HFFc6 (cell line): ENCODE data around the gene PKN3. TPM values are rescaled to one million over a fixed set of nuclear protein-coding genes. Genes with fewer than 3 reads are reported as not detected.

ENCODE experiments used
- DNase-seq: peaks from one replicate; pipeline ENCODE4 v3.0.0-alpha.2; 2018
- H3K27ac Mint-ChIP-seq: 2 replicates; pipeline ENCODE4 v1.8.0; 2020; ENCODE audit warnings: mild to moderate bottlenecking, mixed read lengths
- H3K27me3 Mint-ChIP-seq: 2 replicates; pipeline ENCODE4 v1.8.0; 2021; ENCODE audit warnings: mild to moderate bottlenecking, moderate library complexity, mixed read lengths; ENCODE audit not compliant: insufficient read depth
- H3K36me3 Mint-ChIP-seq: 2 replicates; pipeline ENCODE4 v1.8.0; 2021; ENCODE audit warnings: low read depth, mixed read lengths
- H3K4me1 Mint-ChIP-seq: 2 replicates; pipeline ENCODE4 v1.8.0; 2020; ENCODE audit warnings: low read depth, mixed read lengths
- H3K4me3 Mint-ChIP-seq: 2 replicates; pipeline ENCODE4 v1.8.0; 2020; ENCODE audit warnings: mild to moderate bottlenecking, moderate library complexity, mixed read lengths
- H3K9me3 Mint-ChIP-seq: 2 replicates; pipeline ENCODE4 v1.8.0; 2020; ENCODE audit warnings: mild to moderate bottlenecking, mixed read lengths
- total RNA-seq, 6 experiments: library from RNA; stranded (reverse); fragmentation: NEBNext Ultra II Directional; extraction: Animal tissue kit (Norgen Biotek cat#: 25700); gene quantifications; 2 replicates in 1 of 6; 3 replicates in 5 of 6; pipeline ENCODE4 v1.2.3, GENCODE V29; 2021
- TF ChIP-seq, protein P1 (sequence below): fragments of 200-600 bp; sonication (generic); IDR thresholded peaks from 2 replicates; pipeline ENCODE4 v1.5.0; 2021; ENCODE audit warnings: antibody characterized with exemption, mild to moderate bottlenecking

The PKN3 gene
- total RNA-seq, 6 experiments from 2014 or later, result 1.9 to 5.6 (median 3.5) TPM

DNA sequence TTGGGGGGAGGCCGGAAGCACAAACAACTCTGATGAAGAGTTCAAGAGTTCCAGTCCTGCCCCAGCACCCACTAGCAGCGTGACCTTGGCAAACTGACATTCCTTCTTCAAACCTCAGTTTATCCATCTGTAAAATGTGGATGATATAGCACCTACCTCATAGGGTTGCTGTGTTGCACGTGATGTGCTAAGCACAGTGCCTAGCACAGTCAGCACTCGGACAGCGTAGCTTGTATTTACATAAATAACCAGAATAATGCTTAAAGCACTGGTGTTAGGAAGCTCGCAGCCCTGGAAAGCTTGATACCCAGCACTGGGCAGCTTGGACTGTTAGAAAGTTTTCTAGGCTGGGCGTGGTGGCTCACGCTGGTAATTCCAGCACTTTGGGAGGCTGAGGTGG lies 5.1 kb downstream of the PKN3 start:
- Mint-ChIP-seq H3K4me1 (no peaks in the 10 kb centered on the region), H3K36me3 (no peaks in the 10 kb centered on the region), H3K27me3 (no peaks in the 10 kb centered on the region), H3K4me3 (no peak overlapping the region), H3K9me3 (no peaks in the 10 kb centered on the region), H3K27ac (no peak overlapping the region)
- TF ChIP-seq, protein P1, sequence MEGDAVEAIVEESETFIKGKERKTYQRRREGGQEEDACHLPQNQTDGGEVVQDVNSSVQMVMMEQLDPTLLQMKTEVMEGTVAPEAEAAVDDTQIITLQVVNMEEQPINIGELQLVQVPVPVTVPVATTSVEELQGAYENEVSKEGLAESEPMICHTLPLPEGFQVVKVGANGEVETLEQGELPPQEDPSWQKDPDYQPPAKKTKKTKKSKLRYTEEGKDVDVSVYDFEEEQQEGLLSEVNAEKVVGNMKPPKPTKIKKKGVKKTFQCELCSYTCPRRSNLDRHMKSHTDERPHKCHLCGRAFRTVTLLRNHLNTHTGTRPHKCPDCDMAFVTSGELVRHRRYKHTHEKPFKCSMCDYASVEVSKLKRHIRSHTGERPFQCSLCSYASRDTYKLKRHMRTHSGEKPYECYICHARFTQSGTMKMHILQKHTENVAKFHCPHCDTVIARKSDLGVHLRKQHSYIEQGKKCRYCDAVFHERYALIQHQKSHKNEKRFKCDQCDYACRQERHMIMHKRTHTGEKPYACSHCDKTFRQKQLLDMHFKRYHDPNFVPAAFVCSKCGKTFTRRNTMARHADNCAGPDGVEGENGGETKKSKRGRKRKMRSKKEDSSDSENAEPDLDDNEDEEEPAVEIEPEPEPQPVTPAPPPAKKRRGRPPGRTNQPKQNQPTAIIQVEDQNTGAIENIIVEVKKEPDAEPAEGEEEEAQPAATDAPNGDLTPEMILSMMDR, result no peak
- DNase-seq, result no peak

GRCh38 chr9:128712451-128713410 lies 10.4 kb downstream of the PKN3 start:
- Mint-ChIP-seq H3K27me3 (no peaks in the 10 kb centered on the region), H3K4me3 (no peak overlapping the region), H3K4me1 (no peaks in the 10 kb centered on the region), H3K9me3 (no peaks in the 10 kb centered on the region), H3K27ac (no peak overlapping the region), H3K36me3 (no peaks in the 10 kb centered on the region)
- no peak for DNase-seq
- TF ChIP-seq, protein P1, result no peak

GRCh38 chr9:128713411-128713780 lies 11.1 kb downstream of the PKN3 start:
- H3K4me3 Mint-ChIP-seq, result no peak overlapping the region
- H3K4me1 Mint-ChIP-seq, result no peaks in the 10 kb centered on the region
- no peak for DNase-seq
- no peak overlapping the region for H3K27ac Mint-ChIP-seq
- TF ChIP-seq, protein P1, result no peak
- no peaks in the 10 kb centered on the region for H3K9me3 Mint-ChIP-seq
- no peaks in the 10 kb centered on the region for H3K36me3 Mint-ChIP-seq
- H3K27me3 Mint-ChIP-seq, result no peaks in the 10 kb centered on the region

DNA sequence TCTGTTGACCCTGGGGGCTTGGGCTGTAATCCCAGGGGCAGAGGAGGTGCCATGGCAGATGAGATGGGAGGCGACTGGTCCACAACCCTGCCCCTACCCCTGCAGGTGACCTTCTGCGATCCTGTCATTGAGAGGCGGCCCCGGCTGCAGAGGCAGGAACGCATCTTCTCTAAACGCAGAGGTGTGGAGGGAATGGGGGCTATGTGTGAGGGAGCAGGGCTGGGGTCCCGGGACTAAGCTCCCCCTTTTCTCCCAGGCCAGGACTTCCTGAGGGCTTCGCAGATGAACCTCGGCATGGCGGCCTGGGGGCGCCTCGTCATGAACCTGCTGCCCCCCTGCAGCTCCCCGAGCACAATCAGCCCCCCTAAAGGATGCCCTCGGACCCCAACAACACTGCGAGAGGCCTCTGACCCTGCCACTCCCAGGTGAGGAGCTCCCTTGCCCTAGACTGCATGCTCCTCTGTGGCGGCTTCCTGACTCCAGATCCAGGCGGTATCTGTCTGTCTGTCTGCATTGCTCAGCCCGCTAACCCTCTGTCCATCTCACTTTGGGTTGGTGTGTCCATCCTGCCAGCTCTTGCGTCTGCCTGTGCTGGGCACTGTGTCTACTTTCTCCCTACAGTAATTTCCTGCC lies 11.8 kb downstream of the PKN3 start:
- no peak overlapping the region for H3K4me3 Mint-ChIP-seq
- H3K9me3 Mint-ChIP-seq, result no peaks in the 10 kb centered on the region
- no peak overlapping the region for H3K27ac Mint-ChIP-seq

DNA sequence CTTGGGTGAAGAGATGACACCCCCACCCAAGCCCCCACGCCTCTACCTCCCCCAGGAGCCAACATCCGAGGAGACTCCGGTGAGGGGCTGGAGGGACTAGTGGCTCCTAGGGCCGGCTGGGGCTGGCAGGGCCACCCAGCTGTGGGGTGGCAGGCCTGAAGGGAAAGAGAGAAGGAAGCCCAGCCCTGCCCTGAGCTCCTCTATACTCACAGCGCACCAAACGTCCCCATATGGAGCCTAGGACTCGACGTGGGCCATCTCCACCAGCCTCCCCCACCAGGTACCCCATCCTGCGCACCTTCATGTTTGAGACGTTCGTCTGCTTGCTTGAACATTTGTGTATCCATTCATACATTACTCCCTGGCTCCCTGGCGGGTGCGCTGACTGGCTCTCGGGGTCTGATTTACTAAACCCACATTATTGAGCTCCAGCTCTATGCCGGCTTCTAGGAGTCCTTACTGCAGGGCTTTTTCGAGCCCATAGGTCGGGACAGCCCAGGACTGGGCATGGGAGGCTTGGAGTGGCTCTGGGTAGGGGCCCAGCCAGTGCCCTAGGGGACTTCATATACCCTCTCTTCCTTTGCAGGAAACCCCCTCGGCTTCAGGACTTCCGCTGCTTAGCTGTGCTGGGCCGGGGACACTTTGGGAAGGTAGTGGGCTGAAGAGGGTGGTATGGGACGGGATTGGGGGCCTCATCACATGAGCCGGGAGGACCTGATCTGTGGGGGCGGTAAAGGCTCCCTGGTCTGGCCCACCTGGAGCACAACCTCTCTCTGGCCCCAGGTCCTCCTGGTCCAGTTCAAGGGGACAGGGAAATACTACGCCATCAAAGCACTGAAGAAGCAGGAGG lies 12.5 kb downstream of the PKN3 start:
- TF ChIP-seq, protein P1, result no peak
- no peaks in the 10 kb centered on the region for H3K4me1 Mint-ChIP-seq

More for the DNA sequence above, 11.8 kb downstream of the PKN3 start:
- DNase-seq, result no peak
- TF ChIP-seq, protein P1, result no peak
- H3K36me3 Mint-ChIP-seq, result no peaks in the 10 kb centered on the region
- no peaks in the 10 kb centered on the region for H3K4me1 Mint-ChIP-seq
- no peaks in the 10 kb centered on the region for H3K27me3 Mint-ChIP-seq

More for the DNA sequence above, 12.5 kb downstream of the PKN3 start:
- no peaks in the 10 kb centered on the region for H3K9me3 Mint-ChIP-seq
- no peak overlapping the region for H3K27ac Mint-ChIP-seq
- no peaks in the 10 kb centered on the region for H3K27me3 Mint-ChIP-seq
- DNase-seq, result no peak
- H3K36me3 Mint-ChIP-seq, result no peaks in the 10 kb centered on the region
- no peak overlapping the region for H3K4me3 Mint-ChIP-seq
